IPS DF 6.9 (cell line): ENCODE data around the gene TRABD2B.

Experiments
- DNase-seq: peaks from one replicate; pipeline ENCODE4 v3.0.0-alpha.2; 2013; ENCODE audit warnings: low read depth, low spot score
- H3K27ac ChIP-seq: one replicate; pipeline ENCODE4 v1.5.1; 2013; ENCODE audit warnings: low read length, control low read depth
- H3K27me3 ChIP-seq: 2 replicates; pipeline ENCODE4 v1.6.1; 2013; ENCODE audit warnings: mild to moderate bottlenecking, low read length; ENCODE audit not compliant: control insufficient read depth, insufficient read depth
- H3K36me3 ChIP-seq: 2 replicates; pipeline ENCODE4 v1.6.1; 2013; ENCODE audit warnings: low read length; ENCODE audit not compliant: control insufficient read depth, insufficient read depth
- H3K4me1 ChIP-seq: 2 replicates; pipeline ENCODE4 v1.6.1; 2013; ENCODE audit warnings: low read length; ENCODE audit not compliant: control insufficient read depth, insufficient read depth
- H3K4me3 ChIP-seq: 2 replicates; pipeline ENCODE4 v1.5.1; 2013; ENCODE audit warnings: mild to moderate bottlenecking, low read length
- H3K9me3 ChIP-seq: 2 replicates; pipeline ENCODE4 v1.6.1; 2013; ENCODE audit warnings: low read length, inconsistent platforms; ENCODE audit not compliant: control insufficient read depth, insufficient read depth
- WGBS: extraction: QIAGEN DNeasy Blood & Tissue Kit; methylation state at CpG from one replicate; pipeline ENCODE4 v1.1.7; 2013; ENCODE audit warnings: mixed read lengths, missing lambda C conversion rate; ENCODE audit not compliant: insufficient read length, insufficient coverage; 5-methylcytosine and 5-hydroxymethylcytosine counted together

Gene TRABD2B

GRCh38 chr1:48002142-48002541 lies 5.0 kb upstream of the TRABD2B start:
- Histone ChIP-seq H3K9me3 (no peaks in the 10 kb centered on the region), H3K4me1 (peaks cover 6% of the 10 kb centered on the region), H3K27ac (no peak overlapping the region), H3K4me3 (no peak overlapping the region), H3K27me3 (peaks cover 7% of the 10 kb centered on the region; the same call in 1 of the 2 replicates), H3K36me3 (no peaks in the 10 kb centered on the region)
- no CpG with 5 or more reads among the region's 2 CpGs for WGBS
- DNase-seq = no peak

- Histone ChIP-seq H3K9me3 (no peaks in the 10 kb centered on the region), H3K27me3 (peaks cover 7% of the 10 kb centered on the region; the same call in 1 of the 2 replicates), H3K27ac (no peak overlapping the region), H3K4me3 (no peak overlapping the region), H3K36me3 (no peaks in the 10 kb centered on the region), H3K4me1 (peaks cover 6% of the 10 kb centered on the region)
- no CpG with 5 or more reads among the region's 2 CpGs for WGBS
- DNase-seq = no peak
Observed at GRCh38 chr1:48001696-48002095, 4.5 kb upstream of the TRABD2B start.

- no peaks in the 10 kb centered on the region for H3K9me3 ChIP-seq
- no CpG with 5 or more reads among the region's 1 CpG for WGBS
- H3K27me3 ChIP-seq = peaks cover 7% of the 10 kb centered on the region; the same call in 1 of the 2 replicates
- no peak overlapping the region for H3K27ac ChIP-seq
- no peak for DNase-seq
- H3K36me3 ChIP-seq = no peaks in the 10 kb centered on the region
- H3K4me3 ChIP-seq = no peak overlapping the region
- H3K4me1 ChIP-seq = peaks cover 6% of the 10 kb centered on the region
Observed at GRCh38 chr1:48000883-48001282, 3.7 kb upstream of the TRABD2B start.

GRCh38 chr1:47999097-47999496 lies 1.9 kb upstream of the TRABD2B start:
- H3K27me3 ChIP-seq = peaks cover 7% of the 10 kb centered on the region; the same call in 1 of the 2 replicates
- no peak overlapping the region for H3K4me3 ChIP-seq
- H3K27ac ChIP-seq = no peak overlapping the region
- no CpG with 5 or more reads among the region's 4 CpGs for WGBS
- DNase-seq = no peak
- H3K4me1 ChIP-seq = peaks cover 7% of the 10 kb centered on the region
- no peaks in the 10 kb centered on the region for H3K9me3 ChIP-seq
- no peaks in the 10 kb centered on the region for H3K36me3 ChIP-seq

GRCh38 chr1:47998396-47998990 lies 1.3 kb upstream of the TRABD2B start:
- no peaks in the 10 kb centered on the region for H3K36me3 ChIP-seq
- no CpG with 5 or more reads among the region's 8 CpGs for WGBS
- peaks cover 7% of the 10 kb centered on the region; the same call in 1 of the 2 replicates for H3K27me3 ChIP-seq
- no peak for DNase-seq
- peaks cover 4% of the 10 kb centered on the region; the same call in 1 of the 2 replicates for H3K4me1 ChIP-seq
- no peak overlapping the region for H3K27ac ChIP-seq
- no peaks in the 10 kb centered on the region for H3K9me3 ChIP-seq
- no peak overlapping the region for H3K4me3 ChIP-seq

- Histone ChIP-seq H3K36me3 (no peaks in the 10 kb centered on the region), H3K4me1 (peaks cover 4% of the 10 kb centered on the region; the same call in 1 of the 2 replicates), H3K9me3 (no peaks in the 10 kb centered on the region), H3K27me3 (peaks cover 7% of the 10 kb centered on the region; the same call in 1 of the 2 replicates), H3K4me3 (peak overlapping the region; percentile 65; the same call in 1 of the 2 replicates), H3K27ac (no peak overlapping the region)
- DNase-seq = no peak
- WGBS = no CpG with 5 or more reads among the region's 80 CpGs
Observed at GRCh38 chr1:47996406-47997226, 569 bp downstream of the TRABD2B start.

- peak overlapping the region; percentile 65; the same call in 1 of the 2 replicates for H3K4me3 ChIP-seq
- peaks cover 4% of the 10 kb centered on the region; the same call in 1 of the 2 replicates for H3K4me1 ChIP-seq
- DNase-seq = no peak
- H3K27me3 ChIP-seq = peaks cover 7% of the 10 kb centered on the region; the same call in 1 of the 2 replicates
- WGBS = no CpG with 5 or more reads among the region's 7 CpGs
- H3K27ac ChIP-seq = no peak overlapping the region
- no peaks in the 10 kb centered on the region for H3K9me3 ChIP-seq
- no peaks in the 10 kb centered on the region for H3K36me3 ChIP-seq
Observed at GRCh38 chr1:47996060-47996405, 1.2 kb downstream of the TRABD2B start.

GRCh38 chr1:47995306-47996050 lies 1.7 kb downstream of the TRABD2B start:
- H3K36me3 ChIP-seq = no peaks in the 10 kb centered on the region
- DNase-seq = no peak
- no peak overlapping the region for H3K4me3 ChIP-seq
- H3K27ac ChIP-seq = no peak overlapping the region
- WGBS = no CpG with 5 or more reads among the region's 8 CpGs
- no peaks in the 10 kb centered on the region for H3K9me3 ChIP-seq
- peaks cover 4% of the 10 kb centered on the region; the same call in 1 of the 2 replicates for H3K4me1 ChIP-seq
- peaks cover 7% of the 10 kb centered on the region; the same call in 1 of the 2 replicates for H3K27me3 ChIP-seq

- Histone ChIP-seq H3K27me3 (peaks cover 5% of the 10 kb centered on the region; the same call in 1 of the 2 replicates), H3K4me1 (peaks cover 4% of the 10 kb centered on the region; the same call in 1 of the 2 replicates), H3K27ac (no peak overlapping the region), H3K9me3 (no peaks in the 10 kb centered on the region), H3K4me3 (no peak overlapping the region), H3K36me3 (no peaks in the 10 kb centered on the region)
- DNase-seq = no peak
- no CpG with 5 or more reads among the region's 34 CpGs for WGBS
Observed at GRCh38 chr1:47993881-47994625, 3.1 kb downstream of the TRABD2B start.

GRCh38 chr1:47993416-47993740 lies 3.8 kb downstream of the TRABD2B start:
- WGBS = no CpG with 5 or more reads among the region's 7 CpGs
- Histone ChIP-seq H3K4me1 (peaks cover 4% of the 10 kb centered on the region; the same call in 1 of the 2 replicates), H3K36me3 (no peaks in the 10 kb centered on the region), H3K27me3 (peaks cover 5% of the 10 kb centered on the region; the same call in 1 of the 2 replicates), H3K4me3 (no peak overlapping the region), H3K9me3 (no peaks in the 10 kb centered on the region), H3K27ac (no peak overlapping the region)
- DNase-seq = no peak
